Esophagus squamous epithelium (tissue), 4 donors: Measurements from ENCODE around the gene FAM114A2.

Source experiments
- CTCF ChIP-seq, 6 experiments: fragments of 450-650 bp in 4 of 6; fragments of 200-600 bp in 2 of 6; sonication (generic) in 2 of 6; IDR thresholded peaks; one replicate each; pipeline ENCODE4 v1.5.1; 2016 to 2019; ENCODE audit warnings: antibody characterized with exemption in 6 of 6, mild to moderate bottlenecking in 4 of 6, moderate library complexity in 4 of 6
- POLR2A ChIP-seq, 4 donors: fragments of 450-650 bp; IDR thresholded peaks; one replicate each; pipeline ENCODE4 v1.6.1; 2017; ENCODE audit warnings: antibody characterized with exemption in 4 of 4, mild to moderate bottlenecking in 4 of 4, moderate library complexity in 3 of 4

GRCh38 chr5:153981905-153982605, 56.7 kb downstream of the FAM114A2 start:
- TF ChIP-seq POLR2A (IDR thresholded peaks at IDR 0.05): no peak
- no peak for TF ChIP-seq CTCF (IDR thresholded peaks at IDR 0.05)
